Measurements from ENCODE around the gene KCNIP4. TPM values are rescaled to one million over a fixed set of nuclear protein-coding genes. Genes with fewer than 3 reads are reported as not detected.

Gene KCNIP4
- total and polyA plus RNA-seq, 10 of the 15 experiments (the other 5 are each of a cell fraction or from before 2014, with no cell fraction given), result 0.03 to 0.23 (median 0.13) TPM; not detected in 7

DNA sequence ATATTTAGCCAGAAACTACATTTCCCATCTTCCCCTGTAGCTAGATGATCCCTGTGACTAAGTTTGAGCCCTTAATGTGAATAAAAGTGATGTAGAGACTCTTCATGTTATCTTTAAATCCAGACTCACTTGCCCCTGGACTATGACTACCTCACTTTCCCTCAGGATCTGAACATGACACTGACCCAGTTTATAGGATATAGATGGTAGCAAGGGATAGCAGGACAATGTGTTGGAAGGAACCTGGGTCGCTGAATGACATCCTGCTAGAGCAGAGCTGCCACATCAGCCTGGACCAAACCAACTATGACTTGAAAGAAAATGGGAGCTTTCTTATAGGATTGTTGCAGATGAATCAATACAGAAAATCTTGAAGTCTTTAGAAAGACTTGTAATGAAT is 1110.1 kb downstream of the KCNIP4 start:
- no TSS peak for BruUV-seq (replicated peaks)
- WGBS (ENCODE audit: insufficient coverage, insufficient replicate concordance, low lambda C conversion rate, missing lambda C conversion rate), result 0% methylated on average over 1 of the region's 1 CpG
- ATAC-seq (no peak), DNase-seq (ENCODE audit: low read depth, low spot score) (no peak), FAIRE-seq (no peak)
- no peaks in the 10 kb centered on the region for H3K4me1 ChIP-seq (ENCODE audit: control insufficient read depth, insufficient read depth, low read length)
- H4K20me1 ChIP-seq (ENCODE audit: control insufficient read depth, insufficient read depth), result no peaks in the 10 kb centered on the region
- SMC1A ChIA-PET (ENCODE audit: uncharacterized antibody, unreplicated experiment), result no interaction called here
- in situ Hi-C loops (cut with MboI), result no loop called here
- POLR2A ChIA-PET, result no interaction called here
- CTCF ChIA-PET, result no interaction called here
- no peak for TF ChIP-seq MYB (IDR thresholded peaks at IDR 0.05; ENCODE audit: borderline replicate concordance, low read depth, low read length)
- no peak for TF ChIP-seq FOXM1 (IDR thresholded peaks at IDR 0.05; ENCODE audit: low read depth, low read length)
- no peak for TF ChIP-seq SMAD5 (IDR thresholded peaks at IDR 0.05; ENCODE audit: low read depth)
- TF ChIP-seq SREBF2 (IDR thresholded peaks at IDR 0.05; ENCODE audit: low read length), result no peak
- no peak overlapping the region for H3K4me3 ChIP-seq
- intact Hi-C loops (cut with micrococcal nuclease; ENCODE audit: unreplicated experiment), result no loop called here
- H3K4me2 ChIP-seq (ENCODE audit: control insufficient read depth, insufficient read depth), result no peak overlapping the region
- no peaks in the 10 kb centered on the region for H3K36me3 ChIP-seq (ENCODE audit: control insufficient read depth in 2 of 2, insufficient read depth in 2 of 2, low read length in 1 of 2)
- no peak overlapping the region for H3K9ac ChIP-seq (ENCODE audit: control insufficient read depth, insufficient read depth, low read length)
- no peak overlapping the region for H2AFZ ChIP-seq (ENCODE audit: control insufficient read depth, low read depth, low read length)
- RAD21 ChIA-PET (ENCODE audit: unreplicated experiment), result no interaction called here
- H3K27me3 ChIP-seq (replicated peaks in 1 of 2; ENCODE audit: control insufficient read depth in 2 of 2, insufficient read depth in 2 of 2, low read length in 1 of 2), result no peaks in the 10 kb centered on the region
- no peak overlapping the region for H3K27ac ChIP-seq (ENCODE audit: control insufficient read depth, insufficient read depth)
- no peaks in the 10 kb centered on the region for H3K9me3 ChIP-seq (replicated peaks; ENCODE audit: control insufficient read depth, insufficient read depth, low read length)
- H3K79me2 ChIP-seq (ENCODE audit: control insufficient read depth, insufficient read depth, low read length), result no peaks in the 10 kb centered on the region

DNA sequence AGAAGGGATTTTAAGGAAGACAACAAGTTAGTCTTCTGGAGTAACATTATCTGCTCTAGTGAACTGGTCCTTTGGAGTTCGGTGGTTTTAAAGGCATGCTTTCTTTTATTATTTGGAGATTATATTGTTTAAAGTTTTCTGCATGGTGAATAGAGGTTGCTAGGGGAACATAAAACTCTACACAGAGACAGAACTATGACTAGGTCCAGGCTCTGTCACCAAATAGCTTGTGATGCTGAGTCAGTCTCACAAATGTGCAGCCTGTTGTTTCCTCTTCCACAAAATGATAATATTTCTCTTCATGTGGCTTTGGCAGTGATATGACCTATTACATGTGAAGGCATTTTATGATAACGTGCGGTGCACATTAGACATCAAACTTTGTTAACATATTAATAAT is 1115.7 kb downstream of the KCNIP4 start:
- no peaks in the 10 kb centered on the region for H3K9me3 ChIP-seq (replicated peaks; ENCODE audit: control insufficient read depth, insufficient read depth, low read length)
- no peak overlapping the region for H2AFZ ChIP-seq (ENCODE audit: control insufficient read depth, low read depth, low read length)
- CTCF ChIA-PET, result no interaction called here
- POLR2A ChIA-PET, result no interaction called here
- in situ Hi-C loops (cut with MboI) (no loop called here), intact Hi-C loops (cut with micrococcal nuclease; ENCODE audit: unreplicated experiment) (no loop called here)
- FAIRE-seq (no peak), DNase-seq (ENCODE audit: low read depth, low spot score) (no peak), ATAC-seq (no peak)
- H3K4me2 ChIP-seq (ENCODE audit: control insufficient read depth, insufficient read depth), result no peak overlapping the region
- BruUV-seq (replicated peaks), result no TSS peak
- H4K20me1 ChIP-seq (ENCODE audit: control insufficient read depth, insufficient read depth), result no peaks in the 10 kb centered on the region
- H3K36me3 ChIP-seq (ENCODE audit: control insufficient read depth in 2 of 2, insufficient read depth in 2 of 2, low read length in 1 of 2), result no peaks in the 10 kb centered on the region
- H3K79me2 ChIP-seq (ENCODE audit: control insufficient read depth, insufficient read depth, low read length), result no peaks in the 10 kb centered on the region
- 63% methylated on average over 3 of the region's 3 CpGs for WGBS (ENCODE audit: insufficient coverage, insufficient replicate concordance, low lambda C conversion rate, missing lambda C conversion rate)
- H3K27ac ChIP-seq (ENCODE audit: control insufficient read depth, insufficient read depth), result no peak overlapping the region
- H3K9ac ChIP-seq (ENCODE audit: control insufficient read depth, insufficient read depth, low read length), result no peak overlapping the region
- no peaks in the 10 kb centered on the region for H3K27me3 ChIP-seq (replicated peaks in 1 of 2; ENCODE audit: control insufficient read depth in 2 of 2, insufficient read depth in 2 of 2, low read length in 1 of 2)
- H3K4me1 ChIP-seq (ENCODE audit: control insufficient read depth, insufficient read depth, low read length), result no peaks in the 10 kb centered on the region
- H3K4me3 ChIP-seq, result no peak overlapping the region
- RAD21 ChIA-PET (ENCODE audit: unreplicated experiment), result no interaction called here
- SMC1A ChIA-PET (ENCODE audit: uncharacterized antibody, unreplicated experiment), result no interaction called here
- TF ChIP-seq, protein P1, sequence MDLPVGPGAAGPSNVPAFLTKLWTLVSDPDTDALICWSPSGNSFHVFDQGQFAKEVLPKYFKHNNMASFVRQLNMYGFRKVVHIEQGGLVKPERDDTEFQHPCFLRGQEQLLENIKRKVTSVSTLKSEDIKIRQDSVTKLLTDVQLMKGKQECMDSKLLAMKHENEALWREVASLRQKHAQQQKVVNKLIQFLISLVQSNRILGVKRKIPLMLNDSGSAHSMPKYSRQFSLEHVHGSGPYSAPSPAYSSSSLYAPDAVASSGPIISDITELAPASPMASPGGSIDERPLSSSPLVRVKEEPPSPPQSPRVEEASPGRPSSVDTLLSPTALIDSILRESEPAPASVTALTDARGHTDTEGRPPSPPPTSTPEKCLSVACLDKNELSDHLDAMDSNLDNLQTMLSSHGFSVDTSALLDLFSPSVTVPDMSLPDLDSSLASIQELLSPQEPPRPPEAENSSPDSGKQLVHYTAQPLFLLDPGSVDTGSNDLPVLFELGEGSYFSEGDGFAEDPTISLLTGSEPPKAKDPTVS (IDR thresholded peaks at IDR 0.05; ENCODE audit: low read depth, low read length), result no peak
- TF ChIP-seq SREBF2 (IDR thresholded peaks at IDR 0.05; ENCODE audit: low read length) (no peak), CEBPB (IDR thresholded peaks at IDR 0.05; ENCODE audit: borderline replicate concordance in 1 of 2, low read depth in 2 of 2, low read length in 2 of 2) (no peak), MYB (IDR thresholded peaks at IDR 0.05; ENCODE audit: borderline replicate concordance, low read depth, low read length) (no peak), REST (IDR thresholded peaks at IDR 0.05; ENCODE audit: low read depth, low read length) (no peak), MTA2 (IDR thresholded peaks at IDR 0.05; ENCODE audit: low read depth) (no peak), RB1 (IDR thresholded peaks at IDR 0.05; ENCODE audit: borderline replicate concordance) (no peak), TARDBP (IDR thresholded peaks at IDR 0.05; ENCODE audit: borderline replicate concordance) (no peak)
- TF ChIP-seq, protein P2, sequence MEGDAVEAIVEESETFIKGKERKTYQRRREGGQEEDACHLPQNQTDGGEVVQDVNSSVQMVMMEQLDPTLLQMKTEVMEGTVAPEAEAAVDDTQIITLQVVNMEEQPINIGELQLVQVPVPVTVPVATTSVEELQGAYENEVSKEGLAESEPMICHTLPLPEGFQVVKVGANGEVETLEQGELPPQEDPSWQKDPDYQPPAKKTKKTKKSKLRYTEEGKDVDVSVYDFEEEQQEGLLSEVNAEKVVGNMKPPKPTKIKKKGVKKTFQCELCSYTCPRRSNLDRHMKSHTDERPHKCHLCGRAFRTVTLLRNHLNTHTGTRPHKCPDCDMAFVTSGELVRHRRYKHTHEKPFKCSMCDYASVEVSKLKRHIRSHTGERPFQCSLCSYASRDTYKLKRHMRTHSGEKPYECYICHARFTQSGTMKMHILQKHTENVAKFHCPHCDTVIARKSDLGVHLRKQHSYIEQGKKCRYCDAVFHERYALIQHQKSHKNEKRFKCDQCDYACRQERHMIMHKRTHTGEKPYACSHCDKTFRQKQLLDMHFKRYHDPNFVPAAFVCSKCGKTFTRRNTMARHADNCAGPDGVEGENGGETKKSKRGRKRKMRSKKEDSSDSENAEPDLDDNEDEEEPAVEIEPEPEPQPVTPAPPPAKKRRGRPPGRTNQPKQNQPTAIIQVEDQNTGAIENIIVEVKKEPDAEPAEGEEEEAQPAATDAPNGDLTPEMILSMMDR (IDR thresholded peaks at IDR 0.05 in 2 of 3, conservative IDR thresholded peaks at IDR 0.05 in 1 of 3; ENCODE audit: control insufficient read depth in 2 of 3, extremely low read depth in 1 of 3, insufficient read depth in 1 of 3, low read depth in 3 of 3, low read length in 3 of 3), result no peak

Measured in GM12878 (cell line).